K562 (cell line): Measurements from ENCODE around the gene GYPA. TPM values are rescaled to one million over a fixed set of nuclear protein-coding genes. Genes with fewer than 3 reads are reported as not detected.

Experiments used
- ATAC-seq: fragments of 200-7000 bp; cut with Tn5 transposase; 3 replicates; pipeline ENCODE4 v1.9.1; 2020; ENCODE audit warnings: moderate library complexity
- BruUV-seq: library from RNA; stranded (reverse); fragments of 400-500 nt; replicated peaks from 2 replicates; lab custom pipeline; 2021; lab: Mats Ljungman, UMichigan
- CTCF ChIA-PET: fragments of 300-600 bp; formaldehyde crosslinking; extraction: SDS; loops from one replicate; lab custom pipeline; 2021; ENCODE audit warnings: low intra/inter-chr PET ratio; lab: Yijun Ruan, JAX
- POLR2A ChIA-PET: fragments of 300-600, 350-650 bp; sonication (Branson Sonifier 250); formaldehyde crosslinking; extraction: SDS; loops from one replicate; lab custom pipeline; 2021; ENCODE audit warnings: antibody characterized with exemption, inconsistent platforms; lab: Yijun Ruan, JAX
- DNase-seq, 4 experiments: peaks; one replicate each; pipeline versions ENCODE4 v3.0.0 to v3.0.0-alpha.2; 2011 to 2018; ENCODE audit warnings: low spot score in 3 of 4, mixed read lengths in 3 of 4; ENCODE audit errors: extremely low read depth in 1 of 4
- FAIRE-seq: peaks from 2 replicates; lab custom pipeline; 2011; peaks lifted over from hg19 to GRCh38; lab: Jason Lieb, UNC
- H2AFZ ChIP-seq: 2 replicates; pipeline ENCODE4 v1.6.0; 2011; ENCODE audit warnings: low read depth, low read length, control low read depth, inconsistent platforms
- H3K27ac ChIP-seq: fragments of 200-600 bp; 3 replicates; pipeline ENCODE4 v1.8.0; 2011; ENCODE audit warnings: low read depth, mild to moderate bottlenecking, control low read depth, inconsistent platforms, low read length, moderate library complexity, mixed read lengths; ENCODE audit errors: extremely low read depth
- H3K27me3 ChIP-seq, 2 experiments: fragments of 300-600 bp in 1 of 2; 2 replicates in 1 of 2; 3 replicates in 1 of 2; pipeline versions ENCODE4 v1.6.0 to v1.8.0; 2011; ENCODE audit warnings: inconsistent platforms in 2 of 2, low read length in 2 of 2, mild to moderate bottlenecking in 1 of 2, mixed read lengths in 1 of 2, moderate library complexity in 1 of 2; ENCODE audit not compliant: control insufficient read depth in 2 of 2, insufficient read depth in 2 of 2
- H3K36me3 ChIP-seq: fragments of 300-600 bp; 3 replicates; pipeline ENCODE4 v1.8.0; 2011; ENCODE audit warnings: mild to moderate bottlenecking, low read length, inconsistent platforms; ENCODE audit not compliant: control insufficient read depth, insufficient read depth
- H3K4me1 ChIP-seq, 2 experiments: fragments of 200-600 bp in 1 of 2; replicated peaks in 1 of 2; 2 replicates in 1 of 2; 3 replicates in 1 of 2; pipeline versions ENCODE4 v1.5.1 to v1.8.0; 2011; ENCODE audit warnings: inconsistent platforms in 2 of 2, low read length in 2 of 2, mild to moderate bottlenecking in 1 of 2, mixed read lengths in 1 of 2, moderate library complexity in 1 of 2; ENCODE audit not compliant: control insufficient read depth in 2 of 2, insufficient read depth in 2 of 2
- H3K4me2 ChIP-seq: 2 replicates; pipeline ENCODE4 v1.6.1; 2011; ENCODE audit warnings: low read length, control low read depth, inconsistent platforms, mixed read lengths; ENCODE audit not compliant: insufficient read depth
- H3K4me3 ChIP-seq: fragments of 200-600 bp; sonication (generic), shearing (Covaris generic); 2 replicates; pipeline ENCODE4 v1.5.1; 2016; ENCODE audit warnings: control low read depth, inconsistent platforms
- H3K79me2 ChIP-seq: fragments of 200-600 bp; 3 replicates; pipeline ENCODE4 v1.8.0; 2011; ENCODE audit warnings: low read length, inconsistent platforms; ENCODE audit not compliant: control insufficient read depth, insufficient read depth
- H3K9ac ChIP-seq, 2 experiments: 2 replicates each; pipeline versions ENCODE4 v1.6.0 to v1.6.1; 2011; ENCODE audit warnings: low read depth in 2 of 2, low read length in 2 of 2, control low read depth in 1 of 2, inconsistent platforms in 1 of 2, mild to moderate bottlenecking in 1 of 2, mixed read lengths in 1 of 2; ENCODE audit not compliant: insufficient read depth in 1 of 2
- H3K9me1 ChIP-seq: one replicate; pipeline ENCODE4 v1.6.0; 2011; ENCODE audit warnings: inconsistent platforms, mild to moderate bottlenecking, low read length, moderate library complexity; ENCODE audit not compliant: control insufficient read depth, insufficient read depth
- H3K9me3 ChIP-seq: replicated peaks from 2 replicates; pipeline ENCODE4 v1.5.1; 2011; ENCODE audit warnings: low read depth, low read length, inconsistent platforms; ENCODE audit not compliant: control insufficient read depth, insufficient read depth
- H4K20me1 ChIP-seq: replicated peaks from 2 replicates; pipeline ENCODE4 v1.6.1; 2011; ENCODE audit warnings: low read length, inconsistent platforms, mixed read lengths; ENCODE audit not compliant: control insufficient read depth, insufficient read depth
- CEBPZ ChIP-seq: fragments of 150-350 bp; IDR thresholded peaks from 2 replicates; pipeline ENCODE4 v1.6.1; 2014; ENCODE audit warnings: low read depth, mild to moderate bottlenecking, low read length, borderline replicate concordance
- HMBOX1 ChIP-seq: sonication (generic); IDR thresholded peaks from 2 replicates; pipeline ENCODE4 v1.6.1; 2016
- NEUROD1 ChIP-seq: fragments of 150-350 bp; IDR thresholded peaks from 2 replicates; pipeline ENCODE4 v1.6.1; 2014; ENCODE audit warnings: borderline replicate concordance, low read length, low read depth; ENCODE audit not compliant: partially characterized antibody
- RFX1 ChIP-seq: fragments of 450-650 bp; IDR thresholded peaks from 2 replicates; pipeline ENCODE4 v1.6.1; 2016; ENCODE audit warnings: mild to moderate bottlenecking, moderate library complexity
- SRSF7 ChIP-seq: fragments of 200-400 bp; formaldehyde crosslinking; optimal IDR thresholded peaks from 2 replicates; pipeline ENCODE3; 2017; ENCODE audit warnings: mild to moderate bottlenecking, low read depth, low read length
- STAT5B ChIP-seq: fragments of 250-450 bp; sonication (Bioruptor Pico); IDR thresholded peaks from 2 replicates; pipeline ENCODE4 v1.8.0; 2021; ENCODE audit warnings: mild to moderate bottlenecking, inconsistent platforms
- ZC3H11A ChIP-seq: IDR thresholded peaks from 2 replicates; pipeline ENCODE4 v1.6.1; 2012; ENCODE audit warnings: low read depth, low read length, improper control_type of control experiment
- ZFP30 ChIP-seq: fragments of 250-450 bp; sonication (Bioruptor Pico); IDR thresholded peaks from 2 replicates; pipeline ENCODE4 v1.8.0; 2022; ENCODE audit warnings: moderate library complexity, mild to moderate bottlenecking, inconsistent platforms, borderline replicate concordance
- ZNF197 ChIP-seq: fragments of 200-800 bp; sonication (Bioruptor generic); IDR thresholded peaks from 2 replicates; pipeline ENCODE4 v1.6.1; 2016; ENCODE audit warnings: low read depth, missing genetic modification characterization, missing compliant biosample characterization
- ZNF232 ChIP-seq: sonication (generic); formaldehyde crosslinking; IDR thresholded peaks from 2 replicates; pipeline ENCODE4 v1.8.0; 2022; ENCODE audit warnings: mild to moderate bottlenecking, missing genetic modification reagents
- WGBS: fragments of 100-300 bp; shearing (Covaris generic); methylation state at CpG from one replicate; pipeline ENCODE4 v1.1.6; 2016; ENCODE audit warnings: low coverage, mixed read lengths; ENCODE audit not compliant: insufficient coverage; ENCODE audit errors: missing lambda C conversion rate; 5-methylcytosine and 5-hydroxymethylcytosine counted together
- in situ Hi-C: fragments of 300-500 bp; cut with MboI; formaldehyde crosslinking; loops from 4 replicates; pipeline ENCODE4 v1.15.0; 2018; ENCODE audit warnings: inconsistent platforms, mixed read lengths
- intact Hi-C: fragments of 100-400 bp; cut with micrococcal nuclease; formaldehyde crosslinking; loops from 2 replicates; pipeline ENCODE4 v1.14.2; 2022
- polyA plus RNA-seq, 8 experiments: library from polyadenylated mRNA; depleted of rRNA in 4 of 8; stranded (reverse) in 5 of 8; unstranded in 3 of 8; fragments of >200 nt; fragmentation: Nextera tagmentation in 2 of 8; fragmentation: Illumina TruSeq in 1 of 8; extraction: Ambion mirVana in 2 of 8; extraction: Trizol in 1 of 8; gene quantifications; 2 replicates each; pipeline versions ENCODE4 v1.2.1 to v1.2.3, GENCODE V29; 2011 to 2014; ENCODE audit warnings: inconsistent platforms in 1 of 8, missing spikeins in 1 of 8
- total RNA-seq, 7 experiments: library from RNA; depleted of rRNA in 6 of 7; stranded (reverse); fragments of >200 nt in 6 of 7; fragmentation: Illumina TruSeq in 2 of 7; extraction: Trizol in 2 of 7; gene quantifications; 2 replicates each; pipeline versions ENCODE4 v1.2.1 to v1.2.3, GENCODE V29; 2011 to 2021; ENCODE audit warnings: low replicate concordance in 1 of 7
- TF ChIP-seq, protein P1 (sequence below): fragments of 250-450 bp; sonication (Bioruptor Pico); IDR thresholded peaks from 2 replicates; pipeline ENCODE4 v1.8.0; 2022; ENCODE audit warnings: moderate library complexity, mild to moderate bottlenecking, inconsistent platforms
- TF ChIP-seq, protein P2 (sequence below), 3 experiments: IDR thresholded peaks in 2 of 3; conservative IDR thresholded peaks in 1 of 3; 2 replicates each; pipeline ENCODE4 v1.5.1; 2011 to 2012; ENCODE audit warnings: low read length in 3 of 3, mild to moderate bottlenecking in 3 of 3, control low read depth in 2 of 3, improper control_type of control experiment in 1 of 3, inconsistent platforms in 1 of 3, low read depth in 1 of 3, mixed read lengths in 1 of 3, moderate library complexity in 1 of 3; ENCODE audit not compliant: insufficient read depth in 2 of 3

Gene GYPA
- total and polyA plus RNA-seq, 9 of the 15 experiments (the other 6 are each of a cell fraction or from before 2014, with no cell fraction given): 35.3 to 278 (median 122) TPM

DNA sequence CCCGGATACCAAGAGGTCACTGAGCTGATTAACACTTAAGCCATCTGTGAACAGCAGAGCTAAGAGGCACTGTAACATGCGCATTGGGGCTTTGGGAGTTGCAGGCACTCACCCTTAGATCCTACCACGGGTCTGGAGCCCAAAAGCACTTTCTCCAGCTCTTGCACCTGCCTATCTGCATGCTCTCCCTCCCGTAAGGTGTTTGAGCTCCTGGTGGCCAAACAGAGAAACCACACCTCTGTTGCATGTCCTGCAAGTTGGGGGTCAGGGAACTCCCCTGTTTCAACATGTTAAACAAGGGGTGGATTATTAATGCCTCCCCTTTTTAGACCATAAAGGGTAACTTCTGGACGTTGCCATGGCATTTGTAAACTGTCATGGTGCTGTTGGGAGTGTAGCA is 49.8 kb downstream of the GYPA start:
- in situ Hi-C loops: no loop called here

More for the DNA sequence above, 49.8 kb downstream of the GYPA start:
- Histone ChIP-seq H3K36me3 (no peaks in the 10 kb centered on the region), H3K9ac (no peak overlapping the region)
- ATAC-seq: peak; percentile 55
- DNase-seq: no peak
- TF ChIP-seq ZFP30 (CRISPR knock-in tag) (no peak), SRSF7 (no peak), ZC3H11A (no peak), NEUROD1 (no peak), HMBOX1 (no peak), ZNF232 (CRISPR knock-in tag) (no peak), STAT5B (no peak), RFX1 (peak; percentile 10; the same call in 1 of the 2 replicates), ZNF197 (CRISPR knock-in tag) (no peak), CEBPZ (no peak)
- TF ChIP-seq, protein P1, sequence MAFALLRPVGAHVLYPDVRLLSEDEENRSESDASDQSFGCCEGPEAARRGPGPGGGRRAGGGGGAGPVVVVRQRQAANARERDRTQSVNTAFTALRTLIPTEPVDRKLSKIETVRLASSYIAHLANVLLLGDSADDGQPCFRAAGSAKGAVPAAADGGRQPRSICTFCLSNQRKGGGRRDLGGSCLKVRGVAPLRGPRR (CRISPR knock-in tag): no peak
- TF ChIP-seq, protein P2, sequence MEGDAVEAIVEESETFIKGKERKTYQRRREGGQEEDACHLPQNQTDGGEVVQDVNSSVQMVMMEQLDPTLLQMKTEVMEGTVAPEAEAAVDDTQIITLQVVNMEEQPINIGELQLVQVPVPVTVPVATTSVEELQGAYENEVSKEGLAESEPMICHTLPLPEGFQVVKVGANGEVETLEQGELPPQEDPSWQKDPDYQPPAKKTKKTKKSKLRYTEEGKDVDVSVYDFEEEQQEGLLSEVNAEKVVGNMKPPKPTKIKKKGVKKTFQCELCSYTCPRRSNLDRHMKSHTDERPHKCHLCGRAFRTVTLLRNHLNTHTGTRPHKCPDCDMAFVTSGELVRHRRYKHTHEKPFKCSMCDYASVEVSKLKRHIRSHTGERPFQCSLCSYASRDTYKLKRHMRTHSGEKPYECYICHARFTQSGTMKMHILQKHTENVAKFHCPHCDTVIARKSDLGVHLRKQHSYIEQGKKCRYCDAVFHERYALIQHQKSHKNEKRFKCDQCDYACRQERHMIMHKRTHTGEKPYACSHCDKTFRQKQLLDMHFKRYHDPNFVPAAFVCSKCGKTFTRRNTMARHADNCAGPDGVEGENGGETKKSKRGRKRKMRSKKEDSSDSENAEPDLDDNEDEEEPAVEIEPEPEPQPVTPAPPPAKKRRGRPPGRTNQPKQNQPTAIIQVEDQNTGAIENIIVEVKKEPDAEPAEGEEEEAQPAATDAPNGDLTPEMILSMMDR (IDR thresholded peaks at IDR 0.05 in 2 of 3, conservative IDR thresholded peaks at IDR 0.05 in 1 of 3; ENCODE audit: insufficient read depth in 2 of 3, low read depth in 1 of 3, low read length in 3 of 3): 0 out of 6 replicates have a peak, but pooled peaks of 1 of the 3 experiments have one; percentile 34
- TF ChIP-seq, all 486 proteins: peak for 2
- 52% methylated on average over 5 of the region's 5 CpGs for WGBS
- CTCF ChIA-PET: no interaction called here
- intact Hi-C loops: no loop called here
- Histone ChIP-seq H3K4me2 (no peak overlapping the region), H4K20me1 (no peaks in the 10 kb centered on the region), H3K4me3 (no peak overlapping the region), H3K9me3 (no peaks in the 10 kb centered on the region; the same call in 1 of the 2 replicates), H2AFZ (0 out of 2 replicates have a peak overlapping the region, but pooled peaks have one; percentile 45), H3K27me3 (no peaks in the 10 kb centered on the region), H3K4me1 (no peaks in the 10 kb centered on the region; a peak in 1 of 5 replicates), H3K79me2 (no peaks in the 10 kb centered on the region), H3K9me1 (no peaks in the 10 kb centered on the region), H3K27ac (no peak overlapping the region)
- BruUV-seq: no TSS peak
- POLR2A ChIA-PET: no interaction called here
- no peak for FAIRE-seq
